Measurements from ENCODE around the gene KIF1B. TPM values are rescaled to one million over a fixed set of nuclear protein-coding genes. Genes with fewer than 3 reads are reported as not detected.

KIF1B gene
- total and polyA plus RNA-seq, 9 of the 15 experiments (the other 6 are each of a cell fraction or from before 2014, with no cell fraction given) = 2.8 to 19.8 (median 11.9) TPM

DNA sequence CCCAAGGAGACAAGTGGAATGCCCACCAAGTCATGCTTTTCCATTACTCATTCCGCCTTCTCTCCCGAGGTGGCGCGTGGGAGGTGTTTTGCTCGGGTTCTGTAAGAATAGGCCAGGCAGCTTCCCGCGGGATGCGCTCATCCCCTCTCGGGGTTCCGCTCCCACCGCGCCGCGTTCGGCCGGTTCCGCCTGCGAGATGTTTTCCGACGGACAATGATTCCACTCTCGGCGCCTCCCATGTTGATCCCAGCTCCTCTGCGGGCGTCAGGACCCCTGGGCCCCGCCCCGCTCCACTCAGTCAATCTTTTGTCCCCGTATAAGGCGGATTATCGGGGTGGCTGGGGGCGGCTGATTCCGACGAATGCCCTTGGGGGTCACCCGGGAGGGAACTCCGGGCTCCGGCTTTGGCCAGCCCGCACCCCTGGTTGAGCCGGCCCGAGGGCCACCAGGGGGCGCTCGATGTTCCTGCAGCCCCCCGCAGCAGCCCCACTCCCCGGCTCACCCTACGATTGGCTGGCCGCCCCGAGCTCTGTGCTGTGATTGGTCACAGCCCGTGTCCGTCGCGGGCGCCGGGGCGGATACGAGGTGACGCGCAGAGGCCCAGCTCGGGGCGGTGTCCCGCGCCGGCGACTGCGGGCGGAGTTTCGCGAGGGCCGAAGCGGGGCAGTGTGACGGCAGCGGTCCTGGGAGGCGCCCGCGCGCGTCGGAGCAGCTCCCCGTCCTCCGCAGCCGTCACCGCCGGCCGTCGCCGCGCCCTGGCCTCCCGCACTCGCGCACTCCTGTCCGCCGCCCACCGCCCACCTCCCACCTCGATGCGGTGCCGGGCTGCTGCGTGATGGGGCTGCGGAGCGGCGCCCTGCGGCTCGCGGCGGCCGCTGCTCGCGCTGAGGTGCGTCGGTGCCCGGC is at the start of gene KIF1B (continued):
- TF ChIP-seq HIVEP1 (CRISPR knock-in tag; IDR thresholded peaks at IDR 0.05) (no peak), SETDB1 (IDR thresholded peaks at IDR 0.05; ENCODE audit: low read length) (no peak), HLTF (IDR thresholded peaks at IDR 0.05) (peak; percentile 61; the same call in 1 of the 2 replicates), NFIC (IDR thresholded peaks at IDR 0.05) (peak; percentile 51), RBBP5 (IDR thresholded peaks at IDR 0.05; ENCODE audit: borderline replicate concordance, insufficient read depth, low read length, poor library complexity, severe bottlenecking) (peak; percentile 71), DPF2 (IDR thresholded peaks at IDR 0.05) (0 out of 2 replicates have a peak, but pooled peaks have one; percentile 62), PHB (CRISPR knock-in tag; IDR thresholded peaks at IDR 0.05) (0 out of 2 replicates have a peak, but pooled peaks have one; percentile 39), PTTG1 (tag; IDR thresholded peaks at IDR 0.05; ENCODE audit: low read depth) (no peak)

GRCh38 chr1:10160907-10161490 is 49.4 kb upstream of the KIF1B start:
- CTCF ChIA-PET (ENCODE audit: low intra/inter-chr PET ratio) = interaction anchor here (0.7 kb wide), 1 partner anchor 193 kb away, joined by 3 read pairs; no protein-coding TSS in a partner anchor
- Histone ChIP-seq H3K9me3 (replicated peaks; ENCODE audit: control insufficient read depth, insufficient read depth, low read depth, low read length) (no peaks in the 10 kb centered on the region), H3K9me1 (ENCODE audit: control insufficient read depth, insufficient read depth, low read length) (no peaks in the 10 kb centered on the region), H3K27me3 (ENCODE audit: control insufficient read depth in 2 of 2, insufficient read depth in 2 of 2, low read length in 2 of 2) (no peaks in the 10 kb centered on the region), H3K4me1 (replicated peaks in 1 of 2; ENCODE audit: control insufficient read depth in 2 of 2, insufficient read depth in 2 of 2, low read length in 2 of 2) (no peaks in the 10 kb centered on the region), H4K20me1 (replicated peaks; ENCODE audit: control insufficient read depth, insufficient read depth, low read length) (0 out of 2 replicates have a peak, but pooled peaks cover 3% of the 10 kb centered on the region), H3K9ac (ENCODE audit: insufficient read depth in 1 of 2, low read depth in 2 of 2, low read length in 2 of 2) (no peak overlapping the region), H3K79me2 (ENCODE audit: control insufficient read depth, insufficient read depth, low read length) (no peaks in the 10 kb centered on the region), H2AFZ (ENCODE audit: low read depth, low read length) (no peak overlapping the region), H3K27ac (ENCODE audit: extremely low read depth, low read depth, low read length) (no peak overlapping the region), H3K4me3 (no peak overlapping the region), H3K36me3 (ENCODE audit: control insufficient read depth, insufficient read depth, low read length) (peaks cover 65% of the 10 kb centered on the region), H3K4me2 (ENCODE audit: insufficient read depth, low read length) (no peak overlapping the region)
- POLR2A ChIA-PET = interaction anchor here (0.6 to 2.0 kb wide), 5 partner anchors 9 to 364 kb away, joined by 3 to 7 read pairs (median 3); no protein-coding TSS in a partner anchor
- no TSS peak for BruUV-seq (replicated peaks)
- ATAC-seq (no peak), FAIRE-seq (no peak), DNase-seq (ENCODE audit: extremely low read depth in 1 of 4, low spot score in 3 of 4) (no peak)
- no peak for TF ChIP-seq FOXA3 (CRISPR knock-in tag; conservative IDR thresholded peaks at IDR 0.05 in 1 of 2, IDR thresholded peaks at IDR 0.05 in 1 of 2)
- TF ChIP-seq ZNF232 (CRISPR knock-in tag; IDR thresholded peaks at IDR 0.05) = no peak
- intact Hi-C loops (cut with micrococcal nuclease) (no loop called here), in situ Hi-C loops (cut with MboI) (no loop called here)
- WGBS (ENCODE audit: insufficient coverage, low coverage, missing lambda C conversion rate) = 83% methylated on average over 12 of the region's 12 CpGs
